T-helper 1 cell (primary cell): ENCODE data around the gene CEP126.

Experiments
- DNase-seq, 5 donors: peaks; one replicate each; pipeline ENCODE4 v3.0.0-alpha.2; 2012 to 2020
- total RNA-seq, 4 donors: gene quantifications; one replicate each; lab custom pipeline; 2026; lab: John Stamatoyannopoulos, UW

Gene CEP126
- 3.0 to 3.9 (median 3.8) reads per million in 4 donors for total RNA-seq

- DNase-seq: peak; percentile 85 to 91 (median 89)
These were observed at the start of gene CEP126 for GRCh38 chr11:101914738-101915426. Gene CEP126, plus strand, starts transcription at chr11:101915010. Its CDS starts 275 bp downstream, at chr11:101915285.

GRCh38 chr11:101866619-101867491 is 48.0 kb upstream of the CEP126 start:
- DNase-seq: no peak

GRCh38 chr11:101867951-101868350 is 46.9 kb upstream of the CEP126 start:
- no peak for DNase-seq

- no peak for DNase-seq
These were observed 44.3 kb upstream of the CEP126 start for GRCh38 chr11:101870510-101870909.

GRCh38 chr11:101872171-101872882 is 42.5 kb upstream of the CEP126 start:
- no peak for DNase-seq

- peak in 1 of 5 donors; percentile 3 for DNase-seq
These were observed 34.6 kb upstream of the CEP126 start for GRCh38 chr11:101880222-101880621.

GRCh38 chr11:101881586-101881985 is 33.2 kb upstream of the CEP126 start:
- DNase-seq: no peak

- no peak for DNase-seq
These were observed 29.2 kb upstream of the CEP126 start for GRCh38 chr11:101885631-101886030.

GRCh38 chr11:101889767-101890166 is 25.0 kb upstream of the CEP126 start:
- no peak for DNase-seq

GRCh38 chr11:101894505-101894904 is 20.3 kb upstream of the CEP126 start:
- no peak for DNase-seq

GRCh38 chr11:101907815-101908214 is 7.0 kb upstream of the CEP126 start:
- no peak for DNase-seq

GRCh38 chr11:101909087-101909486 is 5.7 kb upstream of the CEP126 start:
- no peak for DNase-seq

GRCh38 chr11:101912823-101913284 is 2.0 kb upstream of the CEP126 start:
- no peak for DNase-seq

GRCh38 chr11:101913656-101914055 is 1.2 kb upstream of the CEP126 start:
- no peak for DNase-seq

GRCh38 chr11:101914341-101914737 is 471 bp upstream of the CEP126 start:
- no peak for DNase-seq

GRCh38 chr11:101915791-101916291 is 1.0 kb downstream of the CEP126 start:
- DNase-seq: no peak

GRCh38 chr11:101916422-101916821 is 1.6 kb downstream of the CEP126 start, which contains the start of gene ANGPTL5:
Gene ANGPTL5, minus strand, starts transcription at chr11:101916522. Its CDS starts 8,613 bp downstream, at chr11:101907909.
- no peak for DNase-seq

GRCh38 chr11:101917226-101917625 is 2.4 kb downstream of the CEP126 start:
- DNase-seq: no peak

GRCh38 chr11:101920992-101921391 is 6.2 kb downstream of the CEP126 start:
- no peak for DNase-seq

GRCh38 chr11:101923554-101923953 is 8.7 kb downstream of the CEP126 start:
- no peak for DNase-seq

- DNase-seq: no peak
These were observed 14.6 kb downstream of the CEP126 start for GRCh38 chr11:101929294-101929915.

- DNase-seq: no peak
These were observed 16.9 kb downstream of the CEP126 start for GRCh38 chr11:101931692-101932091.
